ENCODE data around the gene ACTR3C.

DNA sequence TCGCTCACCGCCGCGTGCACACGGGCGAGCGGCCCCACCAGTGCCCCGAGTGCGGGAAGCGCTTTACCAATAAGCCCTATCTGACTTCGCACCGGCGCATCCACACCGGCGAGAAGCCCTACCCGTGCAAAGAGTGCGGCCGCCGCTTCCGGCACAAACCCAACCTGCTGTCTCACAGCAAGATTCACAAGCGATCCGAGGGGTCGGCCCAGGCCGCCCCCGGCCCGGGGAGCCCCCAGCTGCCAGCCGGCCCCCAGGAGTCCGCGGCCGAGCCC is 48.6 kb upstream of the ACTR3C start:
- TF ChIP-seq MAX (IDR thresholded peaks at IDR 0.05; ENCODE audit: low read depth, low read length) (no peak), BACH1 (IDR thresholded peaks at IDR 0.05; ENCODE audit: borderline replicate concordance) (no peak), TCF12 (IDR thresholded peaks at IDR 0.05; ENCODE audit: low read depth, low read length) (no peak), YY1 (IDR thresholded peaks at IDR 0.05; ENCODE audit: low read depth, low read length) (no peak), ELK1 (IDR thresholded peaks at IDR 0.05; ENCODE audit: low read depth, low read length) (no peak), USF2 (IDR thresholded peaks at IDR 0.05; ENCODE audit: borderline replicate concordance, low read depth, low read length) (no peak), POLR2A (IDR thresholded peaks at IDR 0.05; ENCODE audit: low read depth, low read length) (no peak)
